ENCODE measurements around the gene SF3A1. TPM values are rescaled to one million over a fixed set of nuclear protein-coding genes. Genes with fewer than 3 reads are reported as not detected.

Gene SF3A1
- total RNA-seq, 1 donor from 2014 or later: 92.9 TPM

DNA sequence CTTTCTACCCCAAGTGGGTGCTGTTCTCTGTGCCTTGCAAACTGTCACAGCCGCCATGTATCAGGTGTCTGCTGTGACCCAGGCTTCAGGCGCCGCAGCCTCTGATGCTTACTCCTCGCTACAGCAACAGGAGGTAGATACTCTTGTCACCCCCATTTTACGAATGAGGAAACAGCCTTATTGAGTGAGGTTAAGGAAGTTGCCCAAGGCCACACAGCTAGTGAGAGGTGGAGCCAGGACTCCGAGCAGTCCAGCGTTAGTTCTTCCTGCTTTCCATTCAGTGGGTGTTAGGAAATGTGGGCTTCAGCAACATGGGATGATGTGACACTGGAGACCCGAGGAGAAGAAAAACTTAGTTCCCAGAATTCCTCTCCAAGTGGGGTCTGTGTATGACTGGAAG is 16.2 kb upstream of the SF3A1 start:
- DNase-seq (ENCODE audit: low spot score in 2 of 2): no peak
- Histone ChIP-seq H3K36me3 (no peaks in the 10 kb centered on the region), H3K27me3 (no peaks in the 10 kb centered on the region), H3K4me1 (no peaks in the 10 kb centered on the region), H3K27ac (no peak overlapping the region), H3K4me3 (no peak overlapping the region), H3K9me3 (no peaks in the 10 kb centered on the region)
- TF ChIP-seq, protein P1, sequence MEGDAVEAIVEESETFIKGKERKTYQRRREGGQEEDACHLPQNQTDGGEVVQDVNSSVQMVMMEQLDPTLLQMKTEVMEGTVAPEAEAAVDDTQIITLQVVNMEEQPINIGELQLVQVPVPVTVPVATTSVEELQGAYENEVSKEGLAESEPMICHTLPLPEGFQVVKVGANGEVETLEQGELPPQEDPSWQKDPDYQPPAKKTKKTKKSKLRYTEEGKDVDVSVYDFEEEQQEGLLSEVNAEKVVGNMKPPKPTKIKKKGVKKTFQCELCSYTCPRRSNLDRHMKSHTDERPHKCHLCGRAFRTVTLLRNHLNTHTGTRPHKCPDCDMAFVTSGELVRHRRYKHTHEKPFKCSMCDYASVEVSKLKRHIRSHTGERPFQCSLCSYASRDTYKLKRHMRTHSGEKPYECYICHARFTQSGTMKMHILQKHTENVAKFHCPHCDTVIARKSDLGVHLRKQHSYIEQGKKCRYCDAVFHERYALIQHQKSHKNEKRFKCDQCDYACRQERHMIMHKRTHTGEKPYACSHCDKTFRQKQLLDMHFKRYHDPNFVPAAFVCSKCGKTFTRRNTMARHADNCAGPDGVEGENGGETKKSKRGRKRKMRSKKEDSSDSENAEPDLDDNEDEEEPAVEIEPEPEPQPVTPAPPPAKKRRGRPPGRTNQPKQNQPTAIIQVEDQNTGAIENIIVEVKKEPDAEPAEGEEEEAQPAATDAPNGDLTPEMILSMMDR (IDR thresholded peaks at IDR 0.05): no peak
- intact Hi-C loops (cut with DNase I): no loop called here

DNA sequence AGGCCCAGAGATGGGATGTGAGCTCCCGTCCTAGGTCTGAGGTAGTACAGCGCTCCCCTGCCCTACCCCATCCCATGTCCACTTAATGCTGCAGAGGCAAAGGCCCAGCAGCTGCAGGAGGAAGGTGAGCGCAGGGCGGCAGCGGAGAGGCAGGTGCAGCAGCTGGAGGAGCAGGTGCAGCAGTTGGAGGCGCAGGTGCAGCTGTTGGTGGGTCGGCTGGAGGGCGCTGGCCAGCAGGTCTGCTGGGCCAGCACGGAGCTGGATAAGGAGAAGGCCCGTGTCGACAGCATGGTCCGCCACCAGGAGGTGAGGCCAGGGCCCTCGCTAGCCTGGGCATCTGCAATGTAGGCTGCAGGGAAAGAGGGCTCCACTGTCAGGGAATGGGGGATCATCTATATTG is 15.3 kb upstream of the SF3A1 start:
- no peaks in the 10 kb centered on the region for H3K27me3 ChIP-seq
- no peaks in the 10 kb centered on the region for H3K9me3 ChIP-seq
- no peaks in the 10 kb centered on the region for H3K36me3 ChIP-seq
- intact Hi-C loops (cut with DNase I): no loop called here
- no peak for DNase-seq (ENCODE audit: low spot score in 2 of 2)
- TF ChIP-seq, protein P1 (IDR thresholded peaks at IDR 0.05): no peak
- no peak overlapping the region for H3K4me3 ChIP-seq
- H3K27ac ChIP-seq: no peak overlapping the region
- H3K4me1 ChIP-seq: no peaks in the 10 kb centered on the region

DNA sequence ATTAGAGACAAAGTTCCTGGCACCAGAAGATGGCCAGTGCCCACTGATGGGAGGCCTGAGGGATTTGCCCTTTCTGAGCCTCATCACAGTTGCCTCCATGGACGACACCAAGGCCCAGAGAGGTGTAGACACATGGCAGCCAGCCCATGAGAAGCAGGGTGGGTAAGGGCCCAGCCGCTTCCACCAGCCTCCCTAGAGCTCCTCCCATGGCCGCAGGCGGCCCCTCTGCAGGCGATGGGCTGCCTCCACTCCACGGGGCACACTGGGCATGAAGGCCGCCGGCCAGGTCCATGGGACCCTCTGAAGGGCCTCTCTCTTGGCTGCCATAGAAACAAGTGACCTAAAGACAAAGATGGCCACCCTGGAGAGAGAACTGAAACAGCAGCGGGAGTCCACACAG is 14.6 kb upstream of the SF3A1 start:
- intact Hi-C loops (cut with DNase I): no loop called here
- no peaks in the 10 kb centered on the region for H3K27me3 ChIP-seq
- DNase-seq (ENCODE audit: low spot score in 2 of 2): no peak
- H3K4me1 ChIP-seq: no peaks in the 10 kb centered on the region
- H3K27ac ChIP-seq: no peak overlapping the region
- TF ChIP-seq, protein P1 (IDR thresholded peaks at IDR 0.05): no peak
- no peak overlapping the region for H3K4me3 ChIP-seq
- H3K36me3 ChIP-seq: no peaks in the 10 kb centered on the region
- no peaks in the 10 kb centered on the region for H3K9me3 ChIP-seq

DNA sequence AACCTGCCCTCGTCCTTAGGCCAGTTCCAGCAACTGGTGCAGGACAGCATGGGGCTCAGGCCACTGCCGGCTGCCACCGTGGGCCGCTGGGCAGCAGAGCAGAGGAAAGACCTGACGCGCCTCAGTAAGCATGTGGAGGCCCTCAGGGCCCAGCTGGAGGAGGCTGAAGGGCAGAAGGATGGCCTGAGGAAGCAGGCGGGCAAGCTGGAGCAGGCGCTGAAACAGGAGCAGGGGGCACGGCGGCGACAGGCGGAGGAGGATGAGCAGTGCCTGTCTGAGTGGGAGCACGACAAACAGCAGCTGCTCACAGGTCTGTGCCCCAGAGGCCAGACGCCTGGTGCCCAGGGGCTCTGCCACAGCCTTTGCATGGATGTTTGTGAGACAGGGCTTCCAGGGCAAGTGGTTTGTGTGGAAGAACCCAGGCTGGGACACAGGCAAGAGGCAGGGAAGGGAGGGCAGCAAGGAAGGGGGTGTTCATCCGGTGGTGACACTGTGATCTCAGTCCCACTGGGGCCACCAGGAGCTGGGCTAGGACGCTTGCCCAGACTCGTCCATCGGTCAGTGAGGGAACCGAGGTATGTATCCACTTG is 14.0 kb upstream of the SF3A1 start:
- no peaks in the 10 kb centered on the region for H3K27me3 ChIP-seq
- no peaks in the 10 kb centered on the region for H3K4me1 ChIP-seq
- TF ChIP-seq, protein P1 (IDR thresholded peaks at IDR 0.05): no peak
- H3K4me3 ChIP-seq: no peak overlapping the region
- H3K36me3 ChIP-seq: no peaks in the 10 kb centered on the region
- H3K9me3 ChIP-seq: no peaks in the 10 kb centered on the region
- H3K27ac ChIP-seq: no peak overlapping the region
- intact Hi-C loops (cut with DNase I): no loop called here
- no peak for DNase-seq (ENCODE audit: low spot score in 2 of 2)

DNA sequence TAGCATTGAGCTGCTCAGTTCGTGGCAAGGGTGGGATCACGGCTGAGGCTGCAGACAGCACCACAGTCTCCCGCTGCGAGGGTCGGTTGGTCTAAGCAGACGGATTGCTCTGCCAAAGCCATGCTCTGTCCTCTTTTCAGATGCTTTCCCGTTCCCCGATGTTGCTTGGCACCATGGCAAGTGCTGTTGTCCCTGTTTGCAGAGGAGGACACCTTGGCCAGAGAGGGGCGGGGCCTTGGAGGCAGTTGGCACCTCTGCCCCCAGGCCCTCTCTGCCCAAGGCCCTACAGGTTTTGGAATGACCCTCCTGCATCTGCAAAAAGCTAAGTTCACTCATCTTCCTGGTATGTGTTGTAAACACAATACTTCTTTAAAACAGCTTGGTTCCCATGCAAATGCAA is 11.7 kb upstream of the SF3A1 start:
- TF ChIP-seq, protein P1 (IDR thresholded peaks at IDR 0.05): no peak
- Histone ChIP-seq H3K4me3 (no peak overlapping the region), H3K4me1 (no peaks in the 10 kb centered on the region), H3K36me3 (no peaks in the 10 kb centered on the region), H3K9me3 (no peaks in the 10 kb centered on the region), H3K27me3 (no peaks in the 10 kb centered on the region), H3K27ac (no peak overlapping the region)
- intact Hi-C loops (cut with DNase I): no loop called here
- no peak for DNase-seq (ENCODE audit: low spot score in 2 of 2)

DNA sequence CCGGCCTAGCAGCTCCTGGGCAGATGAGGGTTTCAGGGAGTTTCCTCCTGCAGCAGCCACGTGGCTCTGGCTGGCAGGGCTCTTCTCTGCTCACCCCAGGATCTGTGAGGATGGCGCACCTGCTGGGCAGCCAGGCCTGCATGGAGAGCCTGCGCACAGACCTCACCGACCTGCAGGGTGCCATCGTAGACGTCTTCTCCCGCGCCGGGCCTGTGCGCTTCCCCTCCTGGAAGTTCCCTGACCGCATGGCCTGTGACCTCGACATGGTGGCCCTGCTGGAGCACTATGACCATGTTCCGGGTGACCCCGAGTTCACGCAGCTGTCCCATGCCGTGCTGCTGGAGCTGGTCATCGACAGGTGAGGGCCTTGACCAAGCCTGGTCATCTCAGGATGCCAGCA is 9.2 kb upstream of the SF3A1 start:
- DNase-seq (ENCODE audit: low spot score in 2 of 2): no peak
- H3K27ac ChIP-seq: no peak overlapping the region
- TF ChIP-seq, protein P1 (IDR thresholded peaks at IDR 0.05): no peak
- H3K36me3 ChIP-seq: no peaks in the 10 kb centered on the region
- intact Hi-C loops (cut with DNase I): no loop called here
- H3K4me3 ChIP-seq: no peak overlapping the region
- no peaks in the 10 kb centered on the region for H3K27me3 ChIP-seq
- no peaks in the 10 kb centered on the region for H3K4me1 ChIP-seq
- no peaks in the 10 kb centered on the region for H3K9me3 ChIP-seq

Measured in ascending aorta (tissue), 2 donors.